ENCODE measurements around the gene NF2.

Gene NF2

DNA sequence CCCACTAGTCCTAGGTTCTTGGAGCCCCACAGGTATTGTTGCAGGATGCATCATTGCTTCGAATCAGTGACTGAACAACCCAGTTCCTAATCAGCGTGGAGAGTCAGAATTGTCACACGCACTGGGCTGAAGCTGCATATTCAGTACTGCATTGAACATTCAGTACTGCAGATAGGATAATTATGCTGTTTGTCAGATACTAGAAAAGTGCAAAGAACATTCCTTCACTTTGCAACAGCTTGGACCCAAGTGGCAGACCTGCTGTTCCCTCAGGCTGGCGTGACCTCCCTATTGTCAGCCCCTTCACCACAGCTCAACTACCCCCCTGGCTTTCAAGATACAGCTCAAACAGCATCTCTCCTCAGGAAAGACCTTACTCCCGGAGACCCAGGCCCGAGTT lies 27.6 kb downstream of the NF2 start:
- H3K9me3 ChIP-seq: no peaks in the 10 kb centered on the region
- H3K36me3 ChIP-seq: no peaks in the 10 kb centered on the region
- TF ChIP-seq, protein P1, sequence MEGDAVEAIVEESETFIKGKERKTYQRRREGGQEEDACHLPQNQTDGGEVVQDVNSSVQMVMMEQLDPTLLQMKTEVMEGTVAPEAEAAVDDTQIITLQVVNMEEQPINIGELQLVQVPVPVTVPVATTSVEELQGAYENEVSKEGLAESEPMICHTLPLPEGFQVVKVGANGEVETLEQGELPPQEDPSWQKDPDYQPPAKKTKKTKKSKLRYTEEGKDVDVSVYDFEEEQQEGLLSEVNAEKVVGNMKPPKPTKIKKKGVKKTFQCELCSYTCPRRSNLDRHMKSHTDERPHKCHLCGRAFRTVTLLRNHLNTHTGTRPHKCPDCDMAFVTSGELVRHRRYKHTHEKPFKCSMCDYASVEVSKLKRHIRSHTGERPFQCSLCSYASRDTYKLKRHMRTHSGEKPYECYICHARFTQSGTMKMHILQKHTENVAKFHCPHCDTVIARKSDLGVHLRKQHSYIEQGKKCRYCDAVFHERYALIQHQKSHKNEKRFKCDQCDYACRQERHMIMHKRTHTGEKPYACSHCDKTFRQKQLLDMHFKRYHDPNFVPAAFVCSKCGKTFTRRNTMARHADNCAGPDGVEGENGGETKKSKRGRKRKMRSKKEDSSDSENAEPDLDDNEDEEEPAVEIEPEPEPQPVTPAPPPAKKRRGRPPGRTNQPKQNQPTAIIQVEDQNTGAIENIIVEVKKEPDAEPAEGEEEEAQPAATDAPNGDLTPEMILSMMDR (IDR thresholded peaks at IDR 0.05): no peak
- H3K27me3 ChIP-seq: no peaks in the 10 kb centered on the region
- H3K4me3 ChIP-seq (ENCODE audit: low read depth in 1 of 2, low read length in 1 of 2): no peak overlapping the region
- H3K27ac ChIP-seq: no peak overlapping the region
- H3K4me1 ChIP-seq (ENCODE audit: control insufficient read depth in 1 of 2, insufficient read depth in 1 of 2, low read depth in 1 of 2, low read length in 1 of 2): peaks cover 0 to 3% of the 10 kb centered on the region in 2 experiments

DNA sequence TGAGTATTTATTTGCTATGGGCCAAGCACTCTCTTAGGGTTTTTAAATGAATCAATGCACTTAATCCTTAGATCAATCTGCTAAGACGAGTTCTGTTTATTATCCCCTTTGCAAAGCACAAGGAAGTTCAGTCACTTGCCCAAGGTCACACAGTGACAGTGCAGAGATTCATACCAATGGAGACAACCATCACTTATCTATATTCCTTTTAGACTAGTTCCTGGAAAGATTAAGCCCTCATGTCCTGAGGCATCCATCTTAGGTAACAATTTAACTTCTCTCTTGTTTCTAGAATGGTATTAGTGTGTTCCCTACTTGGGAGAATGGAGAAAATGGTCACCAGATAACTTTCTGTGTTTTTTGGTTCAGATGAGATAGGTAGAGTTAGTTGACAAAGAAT lies 28.3 kb downstream of the NF2 start:
- no peak overlapping the region for H3K4me3 ChIP-seq (ENCODE audit: low read depth in 1 of 2, low read length in 1 of 2)
- H3K9me3 ChIP-seq: no peaks in the 10 kb centered on the region
- peaks cover 0 to 3% of the 10 kb centered on the region in 2 experiments for H3K4me1 ChIP-seq (ENCODE audit: control insufficient read depth in 1 of 2, insufficient read depth in 1 of 2, low read depth in 1 of 2, low read length in 1 of 2)
- no peaks in the 10 kb centered on the region for H3K36me3 ChIP-seq
- H3K27ac ChIP-seq: no peak overlapping the region
- TF ChIP-seq, protein P1 (IDR thresholded peaks at IDR 0.05): no peak
- H3K27me3 ChIP-seq: no peaks in the 10 kb centered on the region

DNA sequence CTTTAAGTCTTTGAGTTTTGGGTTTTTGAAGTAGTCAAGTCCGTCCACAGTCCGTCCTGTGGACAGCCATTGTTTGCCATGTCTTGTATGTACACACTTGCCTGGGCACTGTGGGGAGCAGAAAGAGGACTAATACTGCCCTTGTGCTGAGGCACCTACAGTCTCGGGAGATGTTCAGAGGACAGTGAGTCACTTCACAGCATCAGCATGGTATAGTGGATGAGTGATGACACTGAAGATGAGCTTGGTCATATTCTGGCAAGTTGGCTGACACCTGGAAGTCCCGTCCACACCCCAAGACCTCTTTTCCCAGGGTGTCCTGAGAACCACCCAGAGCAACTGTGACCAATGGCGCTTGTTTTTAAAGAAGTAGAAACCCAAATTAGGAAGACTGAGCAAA lies 29.2 kb downstream of the NF2 start:
- TF ChIP-seq, protein P1 (IDR thresholded peaks at IDR 0.05): no peak
- Histone ChIP-seq H3K36me3 (peaks cover under 1% of the 10 kb centered on the region), H3K27ac (no peak overlapping the region), H3K27me3 (no peaks in the 10 kb centered on the region), H3K9me3 (no peaks in the 10 kb centered on the region), H3K4me3 (ENCODE audit: low read depth in 1 of 2, low read length in 1 of 2) (no peak overlapping the region), H3K4me1 (ENCODE audit: control insufficient read depth in 1 of 2, insufficient read depth in 1 of 2, low read depth in 1 of 2, low read length in 1 of 2) (peaks cover 0 to 3% of the 10 kb centered on the region in 2 experiments)

DNA sequence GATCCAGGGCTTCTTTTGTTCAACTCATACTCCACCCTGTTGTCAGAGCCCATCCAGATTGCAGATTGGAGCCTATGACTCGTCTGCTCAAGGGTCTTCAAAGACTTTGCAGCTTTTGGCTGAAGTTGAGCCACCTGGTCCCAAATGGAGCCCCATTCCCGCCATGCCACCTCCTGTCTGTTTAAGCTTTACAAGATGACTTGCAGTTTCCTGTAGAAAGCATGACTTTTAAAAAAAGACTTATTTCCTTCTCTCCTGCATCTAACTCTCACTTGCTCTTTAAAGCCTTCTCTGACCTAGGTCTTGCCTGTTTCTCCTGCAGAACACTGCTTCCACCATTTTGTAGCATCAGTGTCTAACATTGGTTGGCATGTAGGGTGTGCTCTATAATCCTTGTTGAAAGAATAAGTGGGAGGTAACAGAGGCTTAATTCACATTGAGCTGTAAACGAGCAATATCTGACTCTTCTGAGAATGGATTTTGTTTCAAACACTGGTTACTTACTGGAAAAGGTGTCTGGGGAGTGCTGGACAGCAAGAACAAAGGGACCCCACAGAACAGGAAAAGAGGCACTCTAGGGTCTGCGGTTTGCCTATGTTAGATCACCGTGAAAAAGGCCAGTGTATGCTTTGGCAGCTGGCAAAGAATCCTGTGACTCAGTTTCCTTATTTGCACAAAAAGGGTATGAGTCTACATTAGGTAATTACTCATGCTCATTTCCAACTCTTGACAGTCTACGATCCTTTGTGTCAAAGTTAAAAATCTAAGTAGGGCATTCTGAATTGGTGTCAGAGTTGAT lies 30.3 kb downstream of the NF2 start:
- no peak overlapping the region for H3K27ac ChIP-seq
- H3K4me1 ChIP-seq (ENCODE audit: control insufficient read depth in 1 of 2, insufficient read depth in 1 of 2, low read depth in 1 of 2, low read length in 1 of 2): peaks cover 0 to 3% of the 10 kb centered on the region in 2 experiments
- no peak overlapping the region for H3K4me3 ChIP-seq (ENCODE audit: low read depth in 1 of 2, low read length in 1 of 2)
- peaks cover 4% of the 10 kb centered on the region for H3K36me3 ChIP-seq
- H3K27me3 ChIP-seq: no peaks in the 10 kb centered on the region
- H3K9me3 ChIP-seq: no peaks in the 10 kb centered on the region
- TF ChIP-seq, protein P1 (IDR thresholded peaks at IDR 0.05): no peak

DNA sequence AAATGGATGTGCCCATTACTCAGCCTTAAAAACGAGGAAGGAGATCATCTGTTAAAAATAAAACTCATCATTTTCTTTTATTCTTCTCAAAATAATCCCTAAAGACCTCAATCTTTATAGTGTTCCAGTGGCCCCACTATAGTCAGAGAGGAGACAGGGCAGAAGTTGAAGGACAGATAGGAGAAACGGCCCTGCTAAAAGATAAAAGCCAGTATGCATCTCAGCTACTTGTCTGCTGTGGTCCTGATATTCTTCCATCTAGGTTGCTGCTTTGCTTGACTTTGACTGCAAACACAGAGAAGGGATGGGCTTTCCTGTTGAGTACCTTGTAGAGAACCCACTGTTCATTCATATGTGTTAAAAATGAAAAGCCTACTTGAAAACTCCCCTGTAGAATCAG lies 31.4 kb downstream of the NF2 start:
- H3K27me3 ChIP-seq: no peaks in the 10 kb centered on the region
- peaks cover 0 to 3% of the 10 kb centered on the region in 2 experiments for H3K4me1 ChIP-seq (ENCODE audit: control insufficient read depth in 1 of 2, insufficient read depth in 1 of 2, low read depth in 1 of 2, low read length in 1 of 2)
- peaks cover 4% of the 10 kb centered on the region for H3K36me3 ChIP-seq
- H3K9me3 ChIP-seq: no peaks in the 10 kb centered on the region
- no peak overlapping the region for H3K27ac ChIP-seq
- H3K4me3 ChIP-seq (ENCODE audit: low read depth in 1 of 2, low read length in 1 of 2): no peak overlapping the region
- TF ChIP-seq, protein P1 (IDR thresholded peaks at IDR 0.05): no peak
